WTC11 (cell line): ENCODE data around the gene P2RY11. TPM values are rescaled to one million over a fixed set of nuclear protein-coding genes. Genes with fewer than 3 reads are reported as not detected.
A peak's percentile ranks its signal among the peaks of the same experiment; 100 is the strongest.

ENCODE experiments used
- ATAC-seq: fragments of 200-7000 bp; cut with Tn5 transposase; 2 replicates; pipeline ENCODE4 v1.10.0; 2021; ENCODE audit warnings: mild to moderate bottlenecking, moderate library complexity
- CTCF ChIA-PET: fragments of 300-600 bp; sonication (Branson Sonifier 250); formaldehyde crosslinking; loops from one replicate; lab custom pipeline; 2021; ENCODE audit warnings: antibody characterized with exemption; lab: Charles Lee
- POLR2A ChIA-PET: fragments of 350-600 bp; sonication (Branson Sonifier 250); formaldehyde crosslinking; loops from one replicate; lab custom pipeline; 2021; ENCODE audit warnings: antibody characterized with exemption; lab: Charles Lee
- DNase-seq: peaks from one replicate; pipeline ENCODE4 v3.0.0; 2021; ENCODE audit warnings: low spot score
- H3K27ac Mint-ChIP-seq: 2 replicates; pipeline ENCODE4 v1.8.0; 2021; ENCODE audit warnings: mixed read lengths
- H3K27me3 Mint-ChIP-seq: 2 replicates; pipeline ENCODE4 v1.8.0; 2021; ENCODE audit warnings: low read depth, mild to moderate bottlenecking, moderate library complexity, mixed read lengths
- H3K36me3 Mint-ChIP-seq: 2 replicates; pipeline ENCODE4 v1.8.0; 2021; ENCODE audit warnings: mixed read lengths
- H3K4me1 Mint-ChIP-seq: 2 replicates; pipeline ENCODE4 v1.8.0; 2022; ENCODE audit warnings: mixed read lengths
- H3K4me3 Mint-ChIP-seq: 2 replicates; pipeline ENCODE4 v1.8.0; 2021; ENCODE audit warnings: mild to moderate bottlenecking, moderate library complexity, mixed read lengths
- H3K9me3 Mint-ChIP-seq: 2 replicates; pipeline ENCODE4 v1.8.0; 2021; ENCODE audit warnings: mixed read lengths
- FOXK1 ChIP-seq: sonication (generic); formaldehyde crosslinking; IDR thresholded peaks from 2 replicates; pipeline ENCODE4 v1.8.0; 2022; ENCODE audit warnings: mild to moderate bottlenecking, moderate library complexity, missing genetic modification reagents
- GABPB1 ChIP-seq: sonication (generic); formaldehyde crosslinking; IDR thresholded peaks from 2 replicates; pipeline ENCODE4 v1.8.1; 2023; ENCODE audit warnings: mild to moderate bottlenecking, missing genetic modification reagents
- GTF2I ChIP-seq: fragments of 250-450 bp; sonication (Bioruptor Pico); conservative IDR thresholded peaks from 2 replicates; pipeline ENCODE4 v1.4.0; 2021; ENCODE audit warnings: mild to moderate bottlenecking
- NFYB ChIP-seq: sonication (generic); formaldehyde crosslinking; conservative IDR thresholded peaks from 2 replicates; pipeline ENCODE4 v1.8.0; 2022; ENCODE audit warnings: low read depth, missing genetic modification reagents
- RELA ChIP-seq: sonication (generic); formaldehyde crosslinking; IDR thresholded peaks from 2 replicates; pipeline ENCODE4 v1.8.1; 2022; ENCODE audit warnings: missing genetic modification reagents, mild to moderate bottlenecking, borderline replicate concordance
- ZNF121 ChIP-seq: sonication (generic); formaldehyde crosslinking; IDR thresholded peaks from 2 replicates; pipeline ENCODE4 v1.8.0; 2023; ENCODE audit warnings: missing genetic modification reagents
- total RNA-seq: library from RNA; stranded (reverse); gene quantifications from 3 replicates; pipeline ENCODE4 v1.2.3, GENCODE V29; 2021
- TF ChIP-seq, protein P1 (sequence below): sonication (generic); formaldehyde crosslinking; IDR thresholded peaks from 2 replicates; pipeline ENCODE4 v1.8.1; 2023; ENCODE audit warnings: mild to moderate bottlenecking, missing genetic modification reagents
- TF ChIP-seq, protein P2 (sequence below): sonication (generic); formaldehyde crosslinking; conservative IDR thresholded peaks from 2 replicates; pipeline ENCODE4 v1.8.1; 2023; ENCODE audit warnings: mild to moderate bottlenecking, low read depth, missing genetic modification reagents, moderate library complexity
- TF ChIP-seq, protein P3 (sequence below): fragments of 200-600 bp; IDR thresholded peaks from 2 replicates; pipeline ENCODE4 v1.8.0; 2022; ENCODE audit warnings: antibody characterized with exemption
- TF ChIP-seq, protein P4 (sequence below): sonication (generic); formaldehyde crosslinking; IDR thresholded peaks from 2 replicates; pipeline ENCODE4 v1.8.1; 2023; ENCODE audit warnings: mild to moderate bottlenecking, missing genetic modification reagents, moderate library complexity
- TF ChIP-seq, protein P5 (sequence below): sonication (generic); formaldehyde crosslinking; IDR thresholded peaks from 2 replicates; pipeline ENCODE4 v1.8.1; 2022; ENCODE audit warnings: low read depth, missing genetic modification reagents, borderline replicate concordance
- TF ChIP-seq, protein P6 (sequence below): sonication (generic); formaldehyde crosslinking; IDR thresholded peaks from 2 replicates; pipeline ENCODE4 v1.8.0; 2023; ENCODE audit warnings: missing genetic modification reagents

The P2RY11 gene
- total RNA-seq, 1 experiment from 2014 or later: 21.0 TPM

DNA sequence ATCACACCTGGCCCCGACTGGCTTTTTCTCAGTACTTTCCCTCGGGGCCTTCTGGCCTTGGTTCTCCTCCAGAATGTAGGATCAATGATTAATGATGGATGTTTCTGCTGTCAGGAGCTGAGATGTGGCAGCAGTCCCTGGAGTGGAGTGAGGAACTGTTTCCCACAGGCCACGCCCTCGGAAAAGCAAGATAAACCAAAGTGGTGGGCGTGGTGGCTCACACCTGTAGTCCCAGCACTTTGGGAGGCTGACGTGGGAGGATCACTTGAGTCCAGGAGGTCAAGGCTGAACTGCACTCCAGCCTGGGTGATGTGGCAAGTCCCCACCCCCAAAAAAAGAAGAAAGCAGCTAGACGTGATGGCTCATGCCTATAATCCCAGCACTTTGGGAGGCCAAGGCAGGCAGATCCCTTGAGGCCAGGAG lies 32.5 kb upstream of the P2RY11 start (continued):
- TF ChIP-seq, protein P1, sequence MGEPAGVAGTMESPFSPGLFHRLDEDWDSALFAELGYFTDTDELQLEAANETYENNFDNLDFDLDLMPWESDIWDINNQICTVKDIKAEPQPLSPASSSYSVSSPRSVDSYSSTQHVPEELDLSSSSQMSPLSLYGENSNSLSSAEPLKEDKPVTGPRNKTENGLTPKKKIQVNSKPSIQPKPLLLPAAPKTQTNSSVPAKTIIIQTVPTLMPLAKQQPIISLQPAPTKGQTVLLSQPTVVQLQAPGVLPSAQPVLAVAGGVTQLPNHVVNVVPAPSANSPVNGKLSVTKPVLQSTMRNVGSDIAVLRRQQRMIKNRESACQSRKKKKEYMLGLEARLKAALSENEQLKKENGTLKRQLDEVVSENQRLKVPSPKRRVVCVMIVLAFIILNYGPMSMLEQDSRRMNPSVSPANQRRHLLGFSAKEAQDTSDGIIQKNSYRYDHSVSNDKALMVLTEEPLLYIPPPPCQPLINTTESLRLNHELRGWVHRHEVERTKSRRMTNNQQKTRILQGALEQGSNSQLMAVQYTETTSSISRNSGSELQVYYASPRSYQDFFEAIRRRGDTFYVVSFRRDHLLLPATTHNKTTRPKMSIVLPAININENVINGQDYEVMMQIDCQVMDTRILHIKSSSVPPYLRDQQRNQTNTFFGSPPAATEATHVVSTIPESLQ (CRISPR knock-in tag): no peak
- TF ChIP-seq, protein P2, sequence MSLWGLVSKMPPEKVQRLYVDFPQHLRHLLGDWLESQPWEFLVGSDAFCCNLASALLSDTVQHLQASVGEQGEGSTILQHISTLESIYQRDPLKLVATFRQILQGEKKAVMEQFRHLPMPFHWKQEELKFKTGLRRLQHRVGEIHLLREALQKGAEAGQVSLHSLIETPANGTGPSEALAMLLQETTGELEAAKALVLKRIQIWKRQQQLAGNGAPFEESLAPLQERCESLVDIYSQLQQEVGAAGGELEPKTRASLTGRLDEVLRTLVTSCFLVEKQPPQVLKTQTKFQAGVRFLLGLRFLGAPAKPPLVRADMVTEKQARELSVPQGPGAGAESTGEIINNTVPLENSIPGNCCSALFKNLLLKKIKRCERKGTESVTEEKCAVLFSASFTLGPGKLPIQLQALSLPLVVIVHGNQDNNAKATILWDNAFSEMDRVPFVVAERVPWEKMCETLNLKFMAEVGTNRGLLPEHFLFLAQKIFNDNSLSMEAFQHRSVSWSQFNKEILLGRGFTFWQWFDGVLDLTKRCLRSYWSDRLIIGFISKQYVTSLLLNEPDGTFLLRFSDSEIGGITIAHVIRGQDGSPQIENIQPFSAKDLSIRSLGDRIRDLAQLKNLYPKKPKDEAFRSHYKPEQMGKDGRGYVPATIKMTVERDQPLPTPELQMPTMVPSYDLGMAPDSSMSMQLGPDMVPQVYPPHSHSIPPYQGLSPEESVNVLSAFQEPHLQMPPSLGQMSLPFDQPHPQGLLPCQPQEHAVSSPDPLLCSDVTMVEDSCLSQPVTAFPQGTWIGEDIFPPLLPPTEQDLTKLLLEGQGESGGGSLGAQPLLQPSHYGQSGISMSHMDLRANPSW (CRISPR knock-in tag): no peak

DNA sequence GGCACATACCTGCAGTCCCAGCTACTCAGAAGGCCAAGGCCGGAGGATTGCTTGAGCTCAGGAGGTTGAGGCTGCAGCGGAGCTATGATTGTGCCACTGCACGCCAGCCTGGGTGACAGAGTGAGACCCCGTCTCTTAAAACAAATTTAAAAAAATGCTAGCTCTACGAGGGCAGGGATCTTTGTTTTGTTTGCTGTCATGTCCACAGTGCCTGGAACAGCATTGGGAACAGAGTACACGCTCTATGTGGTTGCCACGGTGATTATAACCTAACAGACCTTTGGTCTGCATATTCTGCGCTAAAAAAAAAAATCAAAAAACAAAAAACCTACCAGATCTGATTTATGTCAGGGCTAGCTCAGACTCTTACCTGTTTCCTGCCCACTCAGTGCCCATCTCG lies 27.6 kb upstream of the P2RY11 start:
- Mint-ChIP-seq H3K27ac (no peak overlapping the region), H3K4me1 (peaks cover 8% of the 10 kb centered on the region; the same call in 1 of the 2 replicates), H3K4me3 (no peak overlapping the region), H3K36me3 (no peaks in the 10 kb centered on the region), H3K9me3 (no peaks in the 10 kb centered on the region), H3K27me3 (peaks cover 31% of the 10 kb centered on the region)
- DNase-seq: no peak
- TF ChIP-seq, protein P3, sequence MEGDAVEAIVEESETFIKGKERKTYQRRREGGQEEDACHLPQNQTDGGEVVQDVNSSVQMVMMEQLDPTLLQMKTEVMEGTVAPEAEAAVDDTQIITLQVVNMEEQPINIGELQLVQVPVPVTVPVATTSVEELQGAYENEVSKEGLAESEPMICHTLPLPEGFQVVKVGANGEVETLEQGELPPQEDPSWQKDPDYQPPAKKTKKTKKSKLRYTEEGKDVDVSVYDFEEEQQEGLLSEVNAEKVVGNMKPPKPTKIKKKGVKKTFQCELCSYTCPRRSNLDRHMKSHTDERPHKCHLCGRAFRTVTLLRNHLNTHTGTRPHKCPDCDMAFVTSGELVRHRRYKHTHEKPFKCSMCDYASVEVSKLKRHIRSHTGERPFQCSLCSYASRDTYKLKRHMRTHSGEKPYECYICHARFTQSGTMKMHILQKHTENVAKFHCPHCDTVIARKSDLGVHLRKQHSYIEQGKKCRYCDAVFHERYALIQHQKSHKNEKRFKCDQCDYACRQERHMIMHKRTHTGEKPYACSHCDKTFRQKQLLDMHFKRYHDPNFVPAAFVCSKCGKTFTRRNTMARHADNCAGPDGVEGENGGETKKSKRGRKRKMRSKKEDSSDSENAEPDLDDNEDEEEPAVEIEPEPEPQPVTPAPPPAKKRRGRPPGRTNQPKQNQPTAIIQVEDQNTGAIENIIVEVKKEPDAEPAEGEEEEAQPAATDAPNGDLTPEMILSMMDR: no peak
- TF ChIP-seq, protein P4, sequence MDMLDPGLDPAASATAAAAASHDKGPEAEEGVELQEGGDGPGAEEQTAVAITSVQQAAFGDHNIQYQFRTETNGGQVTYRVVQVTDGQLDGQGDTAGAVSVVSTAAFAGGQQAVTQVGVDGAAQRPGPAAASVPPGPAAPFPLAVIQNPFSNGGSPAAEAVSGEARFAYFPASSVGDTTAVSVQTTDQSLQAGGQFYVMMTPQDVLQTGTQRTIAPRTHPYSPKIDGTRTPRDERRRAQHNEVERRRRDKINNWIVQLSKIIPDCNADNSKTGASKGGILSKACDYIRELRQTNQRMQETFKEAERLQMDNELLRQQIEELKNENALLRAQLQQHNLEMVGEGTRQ (CRISPR knock-in tag): no peak
- TF ChIP-seq GTF2I (CRISPR knock-in tag) (0 out of 2 replicates have a peak, but pooled peaks have one; percentile 69), NFYB (CRISPR knock-in tag) (no peak), RELA (CRISPR knock-in tag) (no peak), FOXK1 (CRISPR knock-in tag) (no peak), GABPB1 (no peak)
- TF ChIP-seq, protein P5, sequence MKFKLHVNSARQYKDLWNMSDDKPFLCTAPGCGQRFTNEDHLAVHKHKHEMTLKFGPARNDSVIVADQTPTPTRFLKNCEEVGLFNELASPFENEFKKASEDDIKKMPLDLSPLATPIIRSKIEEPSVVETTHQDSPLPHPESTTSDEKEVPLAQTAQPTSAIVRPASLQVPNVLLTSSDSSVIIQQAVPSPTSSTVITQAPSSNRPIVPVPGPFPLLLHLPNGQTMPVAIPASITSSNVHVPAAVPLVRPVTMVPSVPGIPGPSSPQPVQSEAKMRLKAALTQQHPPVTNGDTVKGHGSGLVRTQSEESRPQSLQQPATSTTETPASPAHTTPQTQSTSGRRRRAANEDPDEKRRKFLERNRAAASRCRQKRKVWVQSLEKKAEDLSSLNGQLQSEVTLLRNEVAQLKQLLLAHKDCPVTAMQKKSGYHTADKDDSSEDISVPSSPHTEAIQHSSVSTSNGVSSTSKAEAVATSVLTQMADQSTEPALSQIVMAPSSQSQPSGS (CRISPR knock-in tag): no peak
- no peak for ATAC-seq
- ChIA-PET CTCF (interaction anchor here (0.6 to 1.3 kb wide), 3 partner anchors 16 to 175 kb away, joined by 3 to 4 read pairs (median 3); no protein-coding TSS in a partner anchor), POLR2A (interaction anchor here (0.6 kb wide), 1 partner anchor 14 kb away, joined by 3 read pairs; no protein-coding TSS in a partner anchor)

DNA sequence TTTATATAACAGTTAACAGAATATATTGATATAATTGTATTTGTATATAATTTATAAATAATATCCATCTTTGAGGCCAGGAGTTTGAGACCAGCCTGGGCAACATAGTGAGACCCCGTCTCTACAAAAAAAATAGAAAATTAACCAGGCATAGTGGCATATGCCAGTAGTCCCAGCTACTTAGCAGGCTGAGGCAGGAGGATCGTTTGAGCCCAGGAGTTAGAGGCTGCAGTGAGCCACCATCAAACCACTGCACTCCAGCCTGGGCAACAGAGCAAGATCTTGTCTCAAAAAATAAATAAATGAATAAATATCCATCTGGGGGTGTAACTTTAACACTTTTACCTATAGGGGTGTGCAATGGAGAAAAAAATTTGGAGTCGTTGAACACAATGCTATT lies 26.7 kb upstream of the P2RY11 start:
- ATAC-seq (no peak), DNase-seq (no peak)
- Mint-ChIP-seq H3K4me1 (peaks cover 8% of the 10 kb centered on the region; the same call in 1 of the 2 replicates), H3K4me3 (peak overlapping the region; percentile 85), H3K27ac (no peak overlapping the region)
- POLR2A ChIA-PET: no interaction called here
- CTCF ChIA-PET: interaction anchor here (0.8 to 1.3 kb wide), 3 partner anchors 57 to 174 kb away, joined by 3 to 4 read pairs (median 3); no protein-coding TSS in a partner anchor
- TF ChIP-seq, protein P6, sequence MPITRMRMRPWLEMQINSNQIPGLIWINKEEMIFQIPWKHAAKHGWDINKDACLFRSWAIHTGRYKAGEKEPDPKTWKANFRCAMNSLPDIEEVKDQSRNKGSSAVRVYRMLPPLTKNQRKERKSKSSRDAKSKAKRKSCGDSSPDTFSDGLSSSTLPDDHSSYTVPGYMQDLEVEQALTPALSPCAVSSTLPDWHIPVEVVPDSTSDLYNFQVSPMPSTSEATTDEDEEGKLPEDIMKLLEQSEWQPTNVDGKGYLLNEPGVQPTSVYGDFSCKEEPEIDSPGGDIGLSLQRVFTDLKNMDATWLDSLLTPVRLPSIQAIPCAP (CRISPR knock-in tag): no peak
- peak; percentile 12; the same call in 1 of the 2 replicates for TF ChIP-seq ZNF121 (CRISPR knock-in tag)
- TF ChIP-seq, all 79 proteins: peak for 1
- Mint-ChIP-seq H3K27me3 (peaks cover 23% of the 10 kb centered on the region), H3K9me3 (no peaks in the 10 kb centered on the region), H3K36me3 (peaks cover 1% of the 10 kb centered on the region)
